Measurements from ENCODE around the gene PPFIBP2.

Gene PPFIBP2

GRCh38 chr11:7513234-7514098, at the start of gene PPFIBP2:
PPFIBP2 (plus strand) TSS chr11:7513999; CDS start chr11:7549476, 35,477 bp downstream.
- DNase-seq (ENCODE audit: low spot score), result peak; percentile 88

- DNase-seq (ENCODE audit: low spot score), result no peak
Measured at GRCh38 chr11:7467652-7468051, 46.1 kb upstream of the PPFIBP2 start.

DNA sequence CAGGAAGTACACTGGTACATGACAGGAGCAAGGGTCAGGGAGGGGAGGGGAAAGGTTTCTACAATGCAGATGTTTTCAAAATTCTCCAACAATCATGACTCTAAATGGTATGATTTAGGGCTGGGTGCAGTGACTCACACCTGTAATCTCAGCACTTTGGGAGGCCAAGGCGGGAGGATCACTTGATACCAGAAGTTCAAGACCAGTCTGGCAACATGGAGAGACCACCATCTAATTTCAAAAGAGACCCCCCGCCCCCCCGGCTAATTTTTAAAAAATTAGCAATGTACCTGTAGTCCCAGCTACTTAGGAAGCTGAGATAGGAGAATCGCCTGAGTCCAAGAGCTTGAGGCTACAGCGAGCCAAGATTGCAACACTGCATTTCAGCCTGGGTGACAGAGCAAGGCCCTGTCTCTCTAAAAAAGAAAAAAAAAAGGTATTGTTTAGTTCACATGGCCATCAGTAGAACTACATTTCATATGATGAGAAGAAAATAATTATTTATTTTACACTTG, 44.4 kb upstream of the PPFIBP2 start:
- no peak for DNase-seq (ENCODE audit: low spot score)

- DNase-seq (ENCODE audit: low spot score), result no peak
Measured at GRCh38 chr11:7471071-7471470, 42.7 kb upstream of the PPFIBP2 start.

DNA sequence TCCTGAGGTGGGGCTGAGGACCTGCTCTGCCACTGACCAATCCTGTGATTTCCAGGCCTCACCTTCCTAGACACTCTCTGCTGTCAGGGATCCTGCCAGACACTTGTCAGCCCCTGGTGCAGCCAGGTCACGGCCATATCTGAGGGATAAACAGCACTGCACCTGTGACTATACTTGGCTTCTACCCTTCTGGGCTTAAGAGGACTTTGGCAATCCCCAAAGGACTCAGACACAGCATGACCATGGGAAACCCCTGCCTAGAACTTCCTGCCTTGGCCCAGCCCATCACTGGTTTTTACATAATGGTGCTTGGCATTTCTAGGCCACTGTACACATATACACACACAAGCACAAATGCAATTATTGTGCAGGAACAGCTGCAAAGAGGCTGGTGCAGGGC, 40.1 kb upstream of the PPFIBP2 start:
- peak; percentile 57 for DNase-seq (ENCODE audit: low spot score)

GRCh38 chr11:7480113-7480512, 33.7 kb upstream of the PPFIBP2 start:
- DNase-seq (ENCODE audit: low spot score), result no peak

DNA sequence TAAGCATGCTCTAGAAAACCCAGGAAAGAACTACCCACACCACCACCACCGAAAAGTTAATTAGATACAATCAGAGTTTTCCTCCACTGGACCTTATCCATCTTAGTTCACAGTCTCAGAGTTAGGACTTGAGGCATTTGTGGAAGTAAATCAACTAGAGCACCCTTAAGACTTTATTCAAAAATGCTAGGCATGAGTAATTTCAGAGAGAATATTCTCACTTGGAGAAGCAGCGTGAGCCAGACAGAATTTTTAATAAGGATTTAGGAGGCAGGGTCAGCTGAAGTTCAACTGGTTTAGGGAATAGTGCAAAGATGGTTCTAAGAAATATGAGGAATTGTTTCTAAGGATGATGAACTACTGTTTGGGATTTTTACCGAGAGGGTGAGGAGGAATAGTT, 29.7 kb upstream of the PPFIBP2 start:
- DNase-seq (ENCODE audit: low spot score), result no peak

DNA sequence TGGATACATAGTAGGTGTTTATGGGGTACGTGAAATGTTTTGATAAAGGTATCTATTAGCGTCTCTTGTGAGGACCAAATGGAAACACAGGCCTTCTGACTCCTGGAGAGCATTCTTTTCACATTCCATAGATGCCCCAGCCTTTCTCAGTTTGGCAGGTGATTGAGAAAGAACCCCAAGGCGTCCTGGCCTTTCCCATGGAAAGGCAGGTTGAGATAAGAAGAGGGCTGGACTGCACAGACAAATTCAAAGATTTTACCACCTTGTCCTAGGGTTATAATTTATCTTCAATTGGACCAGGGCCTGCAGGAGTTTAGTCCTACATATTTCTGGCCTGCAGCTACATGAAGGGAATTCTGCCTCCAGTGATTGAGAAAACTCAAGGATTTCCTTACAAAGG, 29.2 kb upstream of the PPFIBP2 start:
- DNase-seq (ENCODE audit: low spot score), result no peak

DNA sequence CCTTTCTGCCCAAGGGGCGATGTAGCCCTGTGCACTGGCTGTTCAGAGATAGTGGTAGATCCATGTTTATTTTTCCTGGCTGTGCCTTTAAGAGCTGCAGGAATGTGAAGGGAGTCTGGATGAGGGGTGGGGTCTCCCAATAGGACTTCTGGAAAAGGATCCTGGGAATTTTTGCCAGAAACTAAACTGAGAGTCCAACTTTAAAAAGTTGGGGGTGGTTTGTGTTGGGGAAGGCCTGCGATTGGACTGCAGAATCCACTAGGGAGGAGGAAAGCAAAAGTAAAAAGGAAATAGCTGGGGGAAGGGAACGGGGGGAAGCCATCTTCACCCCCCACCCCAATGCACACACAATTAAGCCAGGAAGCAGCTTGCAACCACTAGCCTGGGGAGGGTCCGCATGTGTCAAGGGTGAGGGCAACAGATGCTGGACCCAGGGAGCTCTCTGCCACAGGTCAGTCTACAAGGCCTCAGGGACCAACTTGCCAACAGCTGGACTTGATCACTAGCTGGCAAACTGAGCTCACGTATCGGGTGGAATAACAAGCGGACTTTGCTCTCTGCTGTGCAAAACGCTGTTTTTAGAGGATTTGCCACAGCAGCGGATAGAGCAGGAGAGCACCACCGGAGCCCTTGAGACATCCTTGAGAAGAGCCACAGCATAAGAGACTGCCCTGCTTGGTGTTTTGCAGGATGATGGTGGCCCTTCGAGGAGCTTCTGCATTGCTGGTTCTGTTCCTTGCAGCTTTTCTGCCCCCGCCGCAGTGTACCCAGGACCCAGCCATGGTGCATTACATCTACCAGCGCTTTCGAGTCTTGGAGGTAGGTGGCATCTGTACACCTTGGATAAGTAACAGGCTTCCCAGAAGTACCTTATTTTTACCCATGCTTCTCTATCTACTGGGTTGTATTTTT, 28.4 kb upstream of the PPFIBP2 start, which contains the start of gene OLFML1:
Gene OLFML1, plus strand, starts transcription at position 321 of the 912 bp plus-strand sequence. Its CDS starts 370 bp downstream, at position 691.
- DNase-seq (ENCODE audit: low spot score), result no peak

GRCh38 chr11:7486098-7486780, 27.6 kb upstream of the PPFIBP2 start:
- DNase-seq (ENCODE audit: low spot score), result no peak

GRCh38 chr11:7486781-7487140, 27.0 kb upstream of the PPFIBP2 start:
- DNase-seq (ENCODE audit: low spot score), result no peak

DNA sequence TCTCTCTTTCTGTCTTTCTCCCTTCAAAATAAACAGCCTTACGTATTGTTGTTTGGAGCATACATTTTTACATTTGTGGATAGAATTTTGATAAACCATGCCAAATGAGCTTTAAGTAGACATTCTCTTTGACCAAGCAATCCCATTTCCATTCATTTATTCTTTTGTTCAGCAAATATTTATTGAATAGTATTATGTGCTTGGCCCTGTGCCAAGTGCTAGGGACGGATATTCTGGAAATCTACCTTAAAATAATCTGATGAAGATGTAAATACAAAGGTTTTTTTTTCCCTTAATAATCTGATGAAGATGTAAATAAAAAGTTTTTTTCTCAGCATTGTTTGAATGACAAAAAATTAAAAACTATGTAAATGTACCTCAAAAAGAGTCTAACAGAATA, 26.4 kb upstream of the PPFIBP2 start:
- no peak for DNase-seq (ENCODE audit: low spot score)

GRCh38 chr11:7488681-7489080, 25.1 kb upstream of the PPFIBP2 start:
- no peak for DNase-seq (ENCODE audit: low spot score)

- no peak for DNase-seq (ENCODE audit: low spot score)
Measured at GRCh38 chr11:7489376-7489775, 24.4 kb upstream of the PPFIBP2 start.

DNA sequence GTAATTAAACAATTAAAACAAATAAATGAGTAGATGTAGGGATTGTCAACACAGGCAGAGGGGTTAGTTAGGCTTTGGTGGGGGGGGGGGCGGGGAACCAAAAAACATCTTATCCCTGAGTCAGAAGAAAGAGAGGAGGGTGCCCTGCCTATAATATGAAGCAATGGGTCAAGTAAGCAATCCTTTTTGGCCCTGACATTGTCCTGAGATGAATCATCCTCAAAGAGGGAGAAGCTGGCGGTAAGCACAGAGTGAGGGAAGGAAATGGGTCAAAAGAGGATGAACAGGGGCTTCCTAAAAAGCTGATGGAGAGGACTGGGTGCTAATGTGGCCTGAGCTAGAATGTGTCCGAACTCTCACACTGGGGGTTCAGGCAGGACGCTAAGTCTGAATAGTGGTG, 23.7 kb upstream of the PPFIBP2 start:
- DNase-seq (ENCODE audit: low spot score), result no peak

GRCh38 chr11:7490535-7490934, 23.3 kb upstream of the PPFIBP2 start:
- no peak for DNase-seq (ENCODE audit: low spot score)

- no peak for DNase-seq (ENCODE audit: low spot score)
Measured at GRCh38 chr11:7492253-7492652, 21.5 kb upstream of the PPFIBP2 start.

GRCh38 chr11:7493670-7494069, 20.1 kb upstream of the PPFIBP2 start:
- no peak for DNase-seq (ENCODE audit: low spot score)

GRCh38 chr11:7494086-7494745, 19.6 kb upstream of the PPFIBP2 start:
- no peak for DNase-seq (ENCODE audit: low spot score)

DNA sequence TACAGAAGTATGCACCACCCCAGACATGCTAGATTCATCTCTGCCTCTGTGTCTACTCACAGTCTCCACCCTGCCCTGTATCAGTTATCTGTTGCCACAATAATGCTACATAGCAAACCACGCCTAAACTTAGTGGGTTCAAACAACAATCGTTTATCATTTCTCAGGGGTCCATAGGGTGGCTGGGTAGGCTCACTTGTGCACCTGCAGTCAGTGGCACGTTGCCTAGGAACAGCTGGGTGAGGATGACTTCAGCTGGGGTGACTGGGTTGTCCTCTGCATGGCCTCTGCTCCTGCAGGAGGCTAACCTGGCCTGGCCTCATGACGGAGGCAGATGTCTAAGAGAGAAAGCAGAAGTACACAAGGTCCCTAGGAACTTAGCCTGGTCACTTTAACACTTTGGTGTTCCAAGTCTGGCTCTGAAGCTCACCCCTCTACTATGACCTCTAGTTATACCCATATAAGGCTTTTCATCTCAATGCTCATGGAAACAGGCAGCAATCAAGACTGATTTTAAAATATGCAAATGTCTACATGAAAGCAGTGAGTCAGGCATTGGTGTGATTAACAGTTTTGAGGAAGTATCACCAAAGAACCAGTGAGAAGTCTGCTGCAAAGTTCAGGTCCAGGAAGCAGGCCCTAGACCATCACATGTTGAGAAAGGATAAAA, 17.8 kb upstream of the PPFIBP2 start:
- DNase-seq (ENCODE audit: low spot score), result peak; percentile 86

- no peak for DNase-seq (ENCODE audit: low spot score)
Measured at GRCh38 chr11:7498193-7498592, 15.6 kb upstream of the PPFIBP2 start.
